PFSK-1 (cell line): Measurements from ENCODE around the gene RBP5.

Experiments used
- POLR2AphosphoS5 ChIP-seq: IDR thresholded peaks from 2 replicates; pipeline ENCODE4 v1.6.1; 2012; ENCODE audit warnings: low read depth, mild to moderate bottlenecking, control low read depth, low read length, moderate library complexity
- REST ChIP-seq, 2 experiments: IDR thresholded peaks; 2 replicates each; pipeline versions ENCODE4 v1.6.1 to v1.8.0; 2011 to 2012; ENCODE audit warnings: low read depth in 2 of 2, low read length in 2 of 2, control low read depth in 1 of 2, inconsistent platforms in 1 of 2, mild to moderate bottlenecking in 1 of 2, moderate library complexity in 1 of 2; ENCODE audit not compliant: insufficient read depth in 1 of 2
- SIN3A ChIP-seq: IDR thresholded peaks from 2 replicates; pipeline ENCODE4 v1.6.1; 2012; ENCODE audit warnings: mild to moderate bottlenecking, low read length, moderate library complexity, borderline replicate concordance; ENCODE audit not compliant: insufficient read depth
- TAF1 ChIP-seq: IDR thresholded peaks from 2 replicates; pipeline ENCODE4 v1.6.1; 2012; ENCODE audit warnings: low read length, control low read depth, borderline replicate concordance; ENCODE audit not compliant: insufficient read depth

GRCh38 chr12:7108796-7109571, 19.7 kb downstream of the RBP5 start, which contains the start of gene C1RL:
- TF ChIP-seq REST (IDR thresholded peaks at IDR 0.05; ENCODE audit: insufficient read depth in 1 of 2, low read depth in 2 of 2, low read length in 2 of 2) (no peak), TAF1 (no peak), POLR2AphosphoS5 (no peak), SIN3A (no peak)
